Endothelial cell of umbilical vein (primary cell): ENCODE measurements around the gene GRIK1. TPM values are rescaled to one million over a fixed set of nuclear protein-coding genes. Genes with fewer than 3 reads are reported as not detected.

ENCODE experiments used
- BruUV-seq: library from RNA; stranded (reverse); fragments of 400-500 nt; replicated peaks from 2 replicates; lab custom pipeline; 2021; lab: Mats Ljungman, UMichigan
- CTCF ChIA-PET: fragments of 300-600, 350-600 bp; sonication (Branson Sonifier 250); formaldehyde crosslinking; loops from one replicate; lab custom pipeline; 2021; ENCODE audit warnings: antibody characterized with exemption, inconsistent platforms; lab: Charles Lee
- POLR2A ChIA-PET: fragments of 300-600, 350-600 bp; sonication (Branson Sonifier 250); formaldehyde crosslinking; loops from one replicate; lab custom pipeline; 2021; ENCODE audit warnings: antibody characterized with exemption, inconsistent platforms; lab: Charles Lee
- DNase-seq: peaks from one replicate; pipeline ENCODE4 v3.0.0-alpha.2; 2011; ENCODE audit warnings: low read depth, low spot score
- FAIRE-seq: peaks from 2 replicates; lab custom pipeline; 2011; peaks lifted over from hg19 to GRCh38; lab: Jason Lieb, UNC
- H2AFZ ChIP-seq: 2 replicates; pipeline ENCODE4 v1.6.0; 2012; ENCODE audit warnings: low read depth, low read length, control low read depth, inconsistent platforms
- H3K27ac ChIP-seq: 2 replicates; pipeline ENCODE4 v1.5.1; 2011; ENCODE audit warnings: low read depth, mild to moderate bottlenecking, control low read depth, low read length, moderate library complexity; ENCODE audit not compliant: insufficient read depth
- H3K27me3 ChIP-seq, 2 experiments: 2 replicates each; pipeline versions ENCODE4 v1.6.0 to v1.6.1; 2011; ENCODE audit warnings: low read length in 2 of 2, mixed read lengths in 1 of 2; ENCODE audit not compliant: control insufficient read depth in 2 of 2, insufficient read depth in 2 of 2
- H3K36me3 ChIP-seq, 2 experiments: 2 replicates in 1 of 2; 3 replicates in 1 of 2; pipeline ENCODE4 v1.5.1; 2011; ENCODE audit warnings: low read length in 2 of 2, mild to moderate bottlenecking in 1 of 2, moderate library complexity in 1 of 2; ENCODE audit not compliant: control insufficient read depth in 2 of 2, insufficient read depth in 2 of 2; ENCODE audit errors: extremely low read depth in 1 of 2
- H3K4me1 ChIP-seq: 3 replicates; pipeline ENCODE4 v1.5.1; 2011; ENCODE audit warnings: mild to moderate bottlenecking, low read length; ENCODE audit not compliant: control insufficient read depth, insufficient read depth; ENCODE audit errors: extremely low read depth
- H3K4me2 ChIP-seq: 2 replicates; pipeline ENCODE4 v1.6.1; 2011; ENCODE audit warnings: low read length, control low read depth, mixed read lengths; ENCODE audit not compliant: insufficient read depth
- H3K4me3 ChIP-seq, 3 experiments: fragments of 200-600 bp in 1 of 3; sonication (generic), shearing (Covaris generic) in 1 of 3; replicated peaks in 1 of 3; 2 replicates each; pipeline ENCODE4 v1.5.1; 2011 to 2016; ENCODE audit warnings: control low read depth in 3 of 3, low read length in 3 of 3, mild to moderate bottlenecking in 2 of 3, inconsistent platforms in 1 of 3, low read depth in 1 of 3, moderate library complexity in 1 of 3; ENCODE audit not compliant: insufficient read depth in 1 of 3
- H3K79me2 ChIP-seq: 2 replicates; pipeline ENCODE4 v1.6.0; 2012; ENCODE audit warnings: low read length, inconsistent platforms; ENCODE audit not compliant: control insufficient read depth, insufficient read depth
- H3K9ac ChIP-seq: replicated peaks from 2 replicates; pipeline ENCODE3; 2011; ENCODE audit warnings: low read length, control low read depth; ENCODE audit not compliant: insufficient read depth; ENCODE audit errors: extremely low read depth
- H3K9me1 ChIP-seq: replicated peaks from 3 replicates; pipeline ENCODE4 v1.6.0; 2011; ENCODE audit warnings: mild to moderate bottlenecking, low read length; ENCODE audit not compliant: control insufficient read depth, insufficient read depth; ENCODE audit errors: extremely low read depth
- H3K9me3 ChIP-seq: replicated peaks from 2 replicates; pipeline ENCODE4 v1.5.1; 2012; ENCODE audit warnings: low read length, inconsistent platforms; ENCODE audit not compliant: control insufficient read depth, insufficient read depth
- H4K20me1 ChIP-seq: replicated peaks from 2 replicates; pipeline ENCODE3; 2011; ENCODE audit warnings: mild to moderate bottlenecking, low read length; ENCODE audit not compliant: control insufficient read depth, insufficient read depth; ENCODE audit errors: extremely low read depth
- EZH2 ChIP-seq: IDR thresholded peaks from 2 replicates; pipeline ENCODE4 v1.6.1; 2012; ENCODE audit warnings: borderline replicate concordance, low read depth, mild to moderate bottlenecking, moderate library complexity, low read length, inconsistent platforms; ENCODE audit not compliant: severe bottlenecking
- FOS ChIP-seq: IDR thresholded peaks from 2 replicates; pipeline ENCODE4 v1.6.1; 2011; ENCODE audit warnings: mild to moderate bottlenecking, low read length, moderate library complexity, borderline replicate concordance; ENCODE audit not compliant: insufficient read depth
- GATA2 ChIP-seq: IDR thresholded peaks from 2 replicates; pipeline ENCODE4 v1.7.0; 2011; ENCODE audit warnings: low read depth, mild to moderate bottlenecking, moderate library complexity, mixed read lengths, low read length; ENCODE audit not compliant: insufficient read length, insufficient read depth
- JUN ChIP-seq: IDR thresholded peaks from 2 replicates; pipeline ENCODE4 v1.6.1; 2011; ENCODE audit warnings: borderline replicate concordance, low read depth; ENCODE audit not compliant: insufficient read length, insufficient read depth
- MYC ChIP-seq: IDR thresholded peaks from one replicate; pipeline ENCODE4 v1.6.1; 2011; ENCODE audit warnings: mild to moderate bottlenecking, low read depth, low read length
- POLR2A ChIP-seq: IDR thresholded peaks from 2 replicates; pipeline ENCODE4 v1.6.1; 2012; ENCODE audit warnings: low read depth, mild to moderate bottlenecking, control low read depth, low read length
- POLR2AphosphoS5 ChIP-seq: IDR thresholded peaks from 2 replicates; pipeline ENCODE4 v1.6.1; 2012; ENCODE audit warnings: low read depth, mild to moderate bottlenecking, control low read depth, low read length, moderate library complexity; ENCODE audit not compliant: insufficient read depth
- dilution Hi-C: fragments of 300-500 bp; cut with MboI; formaldehyde crosslinking; loops from one replicate; pipeline ENCODE4 v1.15.0; 2019; ENCODE audit warnings: low sequenced_read_pairs; ENCODE audit not compliant: extremely low pct_ligation_motif_present
- intact Hi-C: fragments of 100-400 bp; cut with micrococcal nuclease; formaldehyde crosslinking; loops from one replicate; pipeline ENCODE4 v1.10.0; 2022
- polyA plus RNA-seq, 4 experiments: library from polyadenylated mRNA; depleted of rRNA in 3 of 4; stranded (reverse) in 3 of 4; unstranded in 1 of 4; fragments of >200 nt; gene quantifications; 2 replicates each; pipeline versions ENCODE4 v1.2.1 to v1.2.3, GENCODE V29; 2011 to 2012; ENCODE audit warnings: missing spikeins in 1 of 4
- total RNA-seq: library from RNA; stranded (reverse); gene quantifications from 2 replicates; pipeline ENCODE4 v1.2.3, GENCODE V29; 2021
- TF ChIP-seq, protein P1 (sequence below), 2 donors: IDR thresholded peaks; 1 replicate in 1 of 2; 2 replicates in 1 of 2; pipeline ENCODE4 v1.5.1; 2011; ENCODE audit warnings: low read length in 2 of 2, mild to moderate bottlenecking in 2 of 2, moderate library complexity in 2 of 2, control low read depth in 1 of 2, inconsistent platforms in 1 of 2, low read depth in 1 of 2; ENCODE audit not compliant: insufficient read depth in 1 of 2; ENCODE audit errors: extremely low read depth in 1 of 2
- TF ChIP-seq, protein P2 (sequence below): IDR thresholded peaks from 2 replicates; pipeline ENCODE4 v1.6.1; 2011; ENCODE audit not compliant: insufficient read depth, insufficient read length

Gene GRIK1
- total and polyA plus RNA-seq, 2 donors (not counting 3 experiments of a cell fraction or from before 2014, with no cell fraction given) = not detected

DNA sequence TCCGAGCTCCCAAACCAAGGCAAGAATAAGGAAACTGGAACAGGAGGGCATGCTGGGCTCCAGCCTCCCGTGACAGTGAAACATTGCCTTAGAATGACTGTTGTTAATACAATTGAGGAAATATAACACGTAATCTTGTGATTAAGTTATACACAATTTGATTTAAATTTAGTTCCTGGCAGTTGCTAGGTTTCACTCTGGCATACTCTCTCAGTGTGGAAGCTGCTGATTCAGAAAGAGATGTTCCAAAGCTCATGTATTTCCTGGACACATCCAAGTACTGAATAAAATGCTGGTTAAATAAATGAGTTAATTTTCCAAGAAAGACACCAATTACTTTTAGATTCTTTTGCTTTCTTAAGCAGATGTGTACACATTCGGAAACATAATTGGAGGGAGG lies 176.1 kb downstream of the GRIK1 start:
- H3K27ac ChIP-seq = no peak overlapping the region
- ChIA-PET CTCF (no interaction called here), POLR2A (no interaction called here)
- FAIRE-seq (no peak), DNase-seq (no peak)
- no peak for TF ChIP-seq EZH2
- no peak for TF ChIP-seq MYC
- TF ChIP-seq JUN = no peak
- no peak for TF ChIP-seq GATA2
- TF ChIP-seq POLR2AphosphoS5 = no peak
- TF ChIP-seq POLR2A = no peak
- no peaks in the 10 kb centered on the region for H3K9me3 ChIP-seq
- H3K4me3 ChIP-seq = no peak overlapping the region
- intact Hi-C loops = no loop called here
- no peaks in the 10 kb centered on the region for H3K79me2 ChIP-seq
- dilution Hi-C loops = no loop called here
- H3K4me2 ChIP-seq = no peak overlapping the region
- no peaks in the 10 kb centered on the region for H3K9me1 ChIP-seq
- H3K36me3 ChIP-seq = no peaks in the 10 kb centered on the region
- no TSS peak for BruUV-seq
- H3K4me1 ChIP-seq = no peaks in the 10 kb centered on the region
- H3K9ac ChIP-seq = no peak overlapping the region
- H2AFZ ChIP-seq = no peak overlapping the region
- no peaks in the 10 kb centered on the region for H3K27me3 ChIP-seq
- no peaks in the 10 kb centered on the region for H4K20me1 ChIP-seq

DNA sequence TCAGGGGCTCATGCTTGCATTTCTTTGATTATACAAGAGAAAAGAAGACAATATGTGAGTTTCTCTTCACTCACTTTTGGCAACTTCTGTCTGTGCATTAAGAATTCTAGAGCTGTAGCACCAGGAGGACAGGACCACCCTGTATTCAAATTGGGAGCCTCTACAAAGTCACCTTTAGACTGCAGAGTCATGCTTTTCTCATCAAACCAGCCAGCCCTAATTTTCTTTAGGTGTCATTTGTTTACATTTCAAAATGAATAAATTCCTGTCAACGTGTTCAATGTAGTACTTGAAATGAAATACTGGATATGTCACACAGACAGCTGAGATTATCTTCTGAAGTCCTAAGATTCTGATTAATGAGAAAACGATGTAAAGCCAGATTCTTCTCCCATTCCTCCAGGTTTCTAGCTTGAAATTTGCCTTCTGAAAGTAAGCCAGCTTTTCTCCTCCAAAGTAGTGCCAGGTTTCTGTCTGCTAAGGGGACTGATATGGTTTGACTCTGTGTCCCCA lies 177.2 kb downstream of the GRIK1 start:
- BruUV-seq = no TSS peak
- FAIRE-seq = no peak
- CTCF ChIA-PET = no interaction called here

More for the DNA sequence above, 177.2 kb downstream of the GRIK1 start:
- dilution Hi-C loops = no loop called here
- no peak for DNase-seq
- no peak overlapping the region for H3K4me3 ChIP-seq
- no peaks in the 10 kb centered on the region for H3K27me3 ChIP-seq
- H3K27ac ChIP-seq = no peak overlapping the region
- POLR2A ChIA-PET = no interaction called here
- H3K36me3 ChIP-seq = no peaks in the 10 kb centered on the region
- TF ChIP-seq EZH2 (no peak), JUN (no peak), POLR2AphosphoS5 (no peak), FOS (no peak), MYC (no peak), GATA2 (no peak), POLR2A (no peak)
- TF ChIP-seq, protein P1, sequence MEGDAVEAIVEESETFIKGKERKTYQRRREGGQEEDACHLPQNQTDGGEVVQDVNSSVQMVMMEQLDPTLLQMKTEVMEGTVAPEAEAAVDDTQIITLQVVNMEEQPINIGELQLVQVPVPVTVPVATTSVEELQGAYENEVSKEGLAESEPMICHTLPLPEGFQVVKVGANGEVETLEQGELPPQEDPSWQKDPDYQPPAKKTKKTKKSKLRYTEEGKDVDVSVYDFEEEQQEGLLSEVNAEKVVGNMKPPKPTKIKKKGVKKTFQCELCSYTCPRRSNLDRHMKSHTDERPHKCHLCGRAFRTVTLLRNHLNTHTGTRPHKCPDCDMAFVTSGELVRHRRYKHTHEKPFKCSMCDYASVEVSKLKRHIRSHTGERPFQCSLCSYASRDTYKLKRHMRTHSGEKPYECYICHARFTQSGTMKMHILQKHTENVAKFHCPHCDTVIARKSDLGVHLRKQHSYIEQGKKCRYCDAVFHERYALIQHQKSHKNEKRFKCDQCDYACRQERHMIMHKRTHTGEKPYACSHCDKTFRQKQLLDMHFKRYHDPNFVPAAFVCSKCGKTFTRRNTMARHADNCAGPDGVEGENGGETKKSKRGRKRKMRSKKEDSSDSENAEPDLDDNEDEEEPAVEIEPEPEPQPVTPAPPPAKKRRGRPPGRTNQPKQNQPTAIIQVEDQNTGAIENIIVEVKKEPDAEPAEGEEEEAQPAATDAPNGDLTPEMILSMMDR (IDR thresholded peaks at IDR 0.05; ENCODE audit: extremely low read depth in 1 of 2, insufficient read depth in 1 of 2, low read depth in 1 of 2, low read length in 2 of 2) = no peak
- TF ChIP-seq, protein P2, sequence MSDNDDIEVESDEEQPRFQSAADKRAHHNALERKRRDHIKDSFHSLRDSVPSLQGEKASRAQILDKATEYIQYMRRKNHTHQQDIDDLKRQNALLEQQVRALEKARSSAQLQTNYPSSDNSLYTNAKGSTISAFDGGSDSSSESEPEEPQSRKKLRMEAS = no peak
- H3K4me2 ChIP-seq = no peak overlapping the region
- no peaks in the 10 kb centered on the region for H3K9me3 ChIP-seq
- intact Hi-C loops = no loop called here
- H4K20me1 ChIP-seq = no peaks in the 10 kb centered on the region
- H3K9ac ChIP-seq = no peak overlapping the region
- no peaks in the 10 kb centered on the region for H3K4me1 ChIP-seq
- no peaks in the 10 kb centered on the region for H3K9me1 ChIP-seq
- H2AFZ ChIP-seq = no peak overlapping the region
- H3K79me2 ChIP-seq = no peaks in the 10 kb centered on the region
